ENCODE measurements around the gene BNIP5.

GRCh38 chr6:36319436-36319762 lies 17.3 kb downstream of the BNIP5 start:
- no peak for TF ChIP-seq POLR2AphosphoS5 (IDR thresholded peaks at IDR 0.05)
- TF ChIP-seq, protein P1, sequence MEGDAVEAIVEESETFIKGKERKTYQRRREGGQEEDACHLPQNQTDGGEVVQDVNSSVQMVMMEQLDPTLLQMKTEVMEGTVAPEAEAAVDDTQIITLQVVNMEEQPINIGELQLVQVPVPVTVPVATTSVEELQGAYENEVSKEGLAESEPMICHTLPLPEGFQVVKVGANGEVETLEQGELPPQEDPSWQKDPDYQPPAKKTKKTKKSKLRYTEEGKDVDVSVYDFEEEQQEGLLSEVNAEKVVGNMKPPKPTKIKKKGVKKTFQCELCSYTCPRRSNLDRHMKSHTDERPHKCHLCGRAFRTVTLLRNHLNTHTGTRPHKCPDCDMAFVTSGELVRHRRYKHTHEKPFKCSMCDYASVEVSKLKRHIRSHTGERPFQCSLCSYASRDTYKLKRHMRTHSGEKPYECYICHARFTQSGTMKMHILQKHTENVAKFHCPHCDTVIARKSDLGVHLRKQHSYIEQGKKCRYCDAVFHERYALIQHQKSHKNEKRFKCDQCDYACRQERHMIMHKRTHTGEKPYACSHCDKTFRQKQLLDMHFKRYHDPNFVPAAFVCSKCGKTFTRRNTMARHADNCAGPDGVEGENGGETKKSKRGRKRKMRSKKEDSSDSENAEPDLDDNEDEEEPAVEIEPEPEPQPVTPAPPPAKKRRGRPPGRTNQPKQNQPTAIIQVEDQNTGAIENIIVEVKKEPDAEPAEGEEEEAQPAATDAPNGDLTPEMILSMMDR (IDR thresholded peaks at IDR 0.05), result no peak
- TF ChIP-seq POLR2A (IDR thresholded peaks at IDR 0.05), result no peak
